ENCODE results near the gene RPP30. TPM values are rescaled to one million over a fixed set of nuclear protein-coding genes. Genes with fewer than 3 reads are reported as not detected.

RPP30 gene
- total RNA-seq, 4 donors from 2014 or later: 21.6 to 31.8 (median 25.7) TPM

GRCh38 chr10:90920986-90921666 is 49.4 kb downstream of the RPP30 start, which contains the start of gene ANKRD1:
ANKRD1 (minus strand) TSS chr10:90921087; CDS start chr10:90921027, 60 bp downstream.
- Histone ChIP-seq H3K27ac (replicated peaks in 1 of 4) (no peak within 1 kb of the TSS), H3K9me3 (no peaks in the 10 kb centered on the region), H3K36me3 (peaks cover 0 to 43% (median 0%) of the 10 kb centered on the region in 4 donors), H3K4me1 (no peaks in the 10 kb centered on the region), H3K27me3 (peaks cover 0 to 39% (median 0%) of the 10 kb centered on the region in 4 donors), H3K4me3 (no peak within 1 kb of the TSS)
- intact Hi-C loops (cut with DNase I): no loop called here
- 33% methylated on average over 5 of the region's 5 CpGs for WGBS
- DNase-seq (ENCODE audit: extremely low spot score): no peak
- TF ChIP-seq EP300 (IDR thresholded peaks at IDR 0.05) (no peak), POLR2AphosphoS5 (IDR thresholded peaks at IDR 0.05) (no peak), CTCF (IDR thresholded peaks at IDR 0.05) (no peak), POLR2A (IDR thresholded peaks at IDR 0.05; ENCODE audit: low read depth) (no peak)

- H3K4me1 ChIP-seq: no peaks in the 10 kb centered on the region
- H3K4me3 ChIP-seq: no peak overlapping the region
- WGBS: 78% methylated on average over 3 of the region's 3 CpGs
- TF ChIP-seq EP300 (IDR thresholded peaks at IDR 0.05) (no peak), POLR2A (IDR thresholded peaks at IDR 0.05; ENCODE audit: low read depth) (no peak), CTCF (IDR thresholded peaks at IDR 0.05) (no peak), POLR2AphosphoS5 (IDR thresholded peaks at IDR 0.05) (no peak)
- H3K9me3 ChIP-seq: no peaks in the 10 kb centered on the region
- H3K27me3 ChIP-seq: peaks cover 0 to 38% (median 0%) of the 10 kb centered on the region in 4 donors
- H3K36me3 ChIP-seq: peaks cover 0 to 35% (median 0%) of the 10 kb centered on the region in 4 donors
- intact Hi-C loops (cut with DNase I): no loop called here
- DNase-seq (ENCODE audit: extremely low spot score): no peak
- no peak overlapping the region for H3K27ac ChIP-seq (replicated peaks in 1 of 4)
Measured at GRCh38 chr10:90921906-90922305, 50.1 kb downstream of the RPP30 start.

GRCh38 chr10:90923111-90923731 is 51.4 kb downstream of the RPP30 start:
- Histone ChIP-seq H3K4me3 (no peak overlapping the region), H3K9me3 (no peaks in the 10 kb centered on the region), H3K4me1 (no peaks in the 10 kb centered on the region), H3K36me3 (peaks cover 0 to 22% (median 0%) of the 10 kb centered on the region in 4 donors), H3K27ac (replicated peaks in 1 of 4) (no peak overlapping the region), H3K27me3 (peaks cover 0 to 34% (median 0%) of the 10 kb centered on the region in 4 donors)
- WGBS: 67% methylated on average over 2 of the region's 2 CpGs
- no peak for DNase-seq (ENCODE audit: extremely low spot score)
- TF ChIP-seq POLR2A (IDR thresholded peaks at IDR 0.05; ENCODE audit: low read depth) (no peak), POLR2AphosphoS5 (IDR thresholded peaks at IDR 0.05) (no peak), EP300 (IDR thresholded peaks at IDR 0.05) (no peak), CTCF (IDR thresholded peaks at IDR 0.05) (no peak)
- intact Hi-C loops (cut with DNase I): no loop called here

GRCh38 chr10:90924552-90924951 is 52.8 kb downstream of the RPP30 start:
- no peak for DNase-seq (ENCODE audit: extremely low spot score)
- H3K4me3 ChIP-seq: no peak overlapping the region
- 88% methylated on average over 3 of the region's 3 CpGs for WGBS
- no peaks in the 10 kb centered on the region for H3K9me3 ChIP-seq
- peaks cover 0 to 9% (median 0%) of the 10 kb centered on the region in 4 donors for H3K36me3 ChIP-seq
- peaks cover 0 to 34% (median 0%) of the 10 kb centered on the region in 4 donors for H3K27me3 ChIP-seq
- H3K27ac ChIP-seq (replicated peaks in 1 of 4): no peak overlapping the region
- intact Hi-C loops (cut with DNase I): no loop called here
- TF ChIP-seq EP300 (IDR thresholded peaks at IDR 0.05): no peak
- TF ChIP-seq POLR2AphosphoS5 (IDR thresholded peaks at IDR 0.05): no peak
- TF ChIP-seq POLR2A (IDR thresholded peaks at IDR 0.05; ENCODE audit: low read depth): no peak
- no peak for TF ChIP-seq CTCF (IDR thresholded peaks at IDR 0.05)
- peaks cover 0 to 6% (median 5%) of the 10 kb centered on the region in 4 donors for H3K4me1 ChIP-seq

All from esophagus muscularis mucosa (tissue), 4 donors.